Measurements from ENCODE around the gene LCLAT1.

DNA sequence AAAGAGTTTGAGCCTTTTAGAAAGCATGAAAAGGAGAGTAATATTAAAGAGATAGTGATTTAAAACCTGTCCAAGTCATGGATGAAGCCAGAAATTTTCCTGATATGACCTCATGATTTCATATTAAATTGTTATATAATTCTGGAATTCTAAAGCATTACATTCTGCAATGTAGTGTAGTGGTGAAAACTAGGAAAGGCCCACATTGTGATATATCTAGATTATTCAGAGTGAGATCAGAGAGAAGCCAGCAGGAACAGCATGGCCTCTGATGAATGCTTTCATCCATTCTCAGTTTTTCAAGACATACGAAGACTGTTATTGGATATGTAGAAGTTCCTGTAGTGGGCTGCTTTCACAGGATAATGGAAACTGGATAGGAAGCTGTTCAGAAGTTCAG lies 98.8 kb downstream of the LCLAT1 start:
- TF ChIP-seq POLR2AphosphoS5 (IDR thresholded peaks at IDR 0.05; ENCODE audit: low read depth, low read length) (no peak), TAF1 (IDR thresholded peaks at IDR 0.05; ENCODE audit: borderline replicate concordance, insufficient read depth, low read length) (no peak), SIN3A (IDR thresholded peaks at IDR 0.05; ENCODE audit: borderline replicate concordance, insufficient read depth, low read length) (no peak), FOXP2 (optimal IDR thresholded peaks at IDR 0.05; ENCODE audit: borderline replicate concordance, extremely low read depth, extremely low read length, insufficient read depth) (no peak)
- TF ChIP-seq, protein P1, sequence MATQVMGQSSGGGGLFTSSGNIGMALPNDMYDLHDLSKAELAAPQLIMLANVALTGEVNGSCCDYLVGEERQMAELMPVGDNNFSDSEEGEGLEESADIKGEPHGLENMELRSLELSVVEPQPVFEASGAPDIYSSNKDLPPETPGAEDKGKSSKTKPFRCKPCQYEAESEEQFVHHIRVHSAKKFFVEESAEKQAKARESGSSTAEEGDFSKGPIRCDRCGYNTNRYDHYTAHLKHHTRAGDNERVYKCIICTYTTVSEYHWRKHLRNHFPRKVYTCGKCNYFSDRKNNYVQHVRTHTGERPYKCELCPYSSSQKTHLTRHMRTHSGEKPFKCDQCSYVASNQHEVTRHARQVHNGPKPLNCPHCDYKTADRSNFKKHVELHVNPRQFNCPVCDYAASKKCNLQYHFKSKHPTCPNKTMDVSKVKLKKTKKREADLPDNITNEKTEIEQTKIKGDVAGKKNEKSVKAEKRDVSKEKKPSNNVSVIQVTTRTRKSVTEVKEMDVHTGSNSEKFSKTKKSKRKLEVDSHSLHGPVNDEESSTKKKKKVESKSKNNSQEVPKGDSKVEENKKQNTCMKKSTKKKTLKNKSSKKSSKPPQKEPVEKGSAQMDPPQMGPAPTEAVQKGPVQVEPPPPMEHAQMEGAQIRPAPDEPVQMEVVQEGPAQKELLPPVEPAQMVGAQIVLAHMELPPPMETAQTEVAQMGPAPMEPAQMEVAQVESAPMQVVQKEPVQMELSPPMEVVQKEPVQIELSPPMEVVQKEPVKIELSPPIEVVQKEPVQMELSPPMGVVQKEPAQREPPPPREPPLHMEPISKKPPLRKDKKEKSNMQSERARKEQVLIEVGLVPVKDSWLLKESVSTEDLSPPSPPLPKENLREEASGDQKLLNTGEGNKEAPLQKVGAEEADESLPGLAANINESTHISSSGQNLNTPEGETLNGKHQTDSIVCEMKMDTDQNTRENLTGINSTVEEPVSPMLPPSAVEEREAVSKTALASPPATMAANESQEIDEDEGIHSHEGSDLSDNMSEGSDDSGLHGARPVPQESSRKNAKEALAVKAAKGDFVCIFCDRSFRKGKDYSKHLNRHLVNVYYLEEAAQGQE (IDR thresholded peaks at IDR 0.05; ENCODE audit: insufficient read depth in 1 of 2, low read depth in 2 of 2, low read length in 2 of 2) = no peak
